HepG2 (cell line): ENCODE data around the gene EVA1A. TPM values are rescaled to one million over a fixed set of nuclear protein-coding genes. Genes with fewer than 3 reads are reported as not detected.

ENCODE experiments used
- ATM ChIP-seq: fragments of 450-650 bp; IDR thresholded peaks from 2 replicates; pipeline ENCODE4 v1.7.1; 2017; ENCODE audit warnings: mild to moderate bottlenecking, borderline replicate concordance
- CBX1 ChIP-seq: IDR thresholded peaks from one replicate; pipeline ENCODE4 v1.6.1; 2016; ENCODE audit warnings: antibody characterized with exemption, low read depth
- EEA1 ChIP-seq: sonication (generic); formaldehyde crosslinking; IDR thresholded peaks from 2 replicates; pipeline ENCODE4 v1.5.1; 2020; ENCODE audit warnings: mild to moderate bottlenecking, missing genetic modification reagents, borderline replicate concordance
- GABPB1 ChIP-seq: IDR thresholded peaks from 2 replicates; pipeline ENCODE4 v1.6.1; 2016; ENCODE audit warnings: mild to moderate bottlenecking, missing genetic modification reagents, moderate library complexity, missing compliant biosample characterization
- HES4 ChIP-seq: sonication (generic); formaldehyde crosslinking; IDR thresholded peaks from 2 replicates; pipeline ENCODE4 v1.9.0; 2021; ENCODE audit warnings: mild to moderate bottlenecking, missing genetic modification reagents, borderline replicate concordance
- KDM5A ChIP-seq: fragments of 200-600 bp; sonication (generic); IDR thresholded peaks from 2 replicates; pipeline ENCODE4 v1.7.0; 2018; ENCODE audit warnings: antibody characterized with exemption, mild to moderate bottlenecking, low read length, borderline replicate concordance
- NCOA1 ChIP-seq: sonication (generic); formaldehyde crosslinking; IDR thresholded peaks from 2 replicates; pipeline ENCODE4 v1.9.0; 2021; ENCODE audit warnings: missing genetic modification reagents
- ZNF558 ChIP-seq: sonication (generic); formaldehyde crosslinking; IDR thresholded peaks from 2 replicates; pipeline ENCODE4 v1.9.0; 2022; ENCODE audit warnings: mild to moderate bottlenecking, missing genetic modification reagents, borderline replicate concordance
- ZNF709 ChIP-seq: sonication (generic); formaldehyde crosslinking; IDR thresholded peaks from 2 replicates; pipeline ENCODE4 v1.5.0; 2020; ENCODE audit warnings: mild to moderate bottlenecking, missing genetic modification reagents
- ZNF781 ChIP-seq: sonication (generic); formaldehyde crosslinking; IDR thresholded peaks from 2 replicates; pipeline ENCODE4 v1.5.1; 2020; ENCODE audit warnings: borderline replicate concordance, mild to moderate bottlenecking, missing genetic modification reagents; ENCODE audit errors: not compliant biosample characterization
- polyA plus RNA-seq, 8 experiments: library from polyadenylated mRNA; depleted of rRNA in 3 of 8; stranded (reverse) in 7 of 8; unstranded in 1 of 8; fragments of >200 nt; fragmentation: Illumina TruSeq in 4 of 8; extraction: Trizol in 4 of 8; gene quantifications; 2 replicates each; pipeline versions ENCODE4 v1.2.1 to v1.2.3, GENCODE V29; 2011 to 2016; ENCODE audit warnings: low read depth in 4 of 8, missing spikeins in 1 of 8, mixed read lengths in 1 of 8; ENCODE audit not compliant: insufficient read depth in 1 of 8
- total RNA-seq, 5 experiments: library from RNA; depleted of rRNA; stranded (reverse); fragments of >200 nt; fragmentation: Illumina TruSeq; extraction: Trizol; gene quantifications; 2 replicates each; pipeline ENCODE4 v1.2.3, GENCODE V29; 2016; ENCODE audit warnings: low read depth in 1 of 5
- TF ChIP-seq, protein P1 (sequence below): sonication (generic); formaldehyde crosslinking; IDR thresholded peaks from 2 replicates; pipeline ENCODE4 v1.5.1; 2020; ENCODE audit warnings: missing genetic modification reagents, mild to moderate bottlenecking, borderline replicate concordance
- TF ChIP-seq, protein P2 (sequence below): sonication (generic); formaldehyde crosslinking; IDR thresholded peaks from 2 replicates; pipeline ENCODE4 v1.5.0; 2020; ENCODE audit warnings: missing genetic modification reagents
- TF ChIP-seq, protein P3 (sequence below): sonication (generic); formaldehyde crosslinking; IDR thresholded peaks from 2 replicates; pipeline ENCODE4 v1.4.0; 2020; ENCODE audit warnings: mild to moderate bottlenecking, missing genetic modification reagents
- TF ChIP-seq, protein P4 (sequence below): sonication (generic); formaldehyde crosslinking; IDR thresholded peaks from 2 replicates; pipeline ENCODE4 v1.4.0; 2020; ENCODE audit warnings: missing genetic modification reagents
- TF ChIP-seq, protein P5 (sequence below): sonication (generic); formaldehyde crosslinking; IDR thresholded peaks from 2 replicates; pipeline ENCODE4 v1.5.0; 2020; ENCODE audit warnings: missing genetic modification reagents, mild to moderate bottlenecking, borderline replicate concordance
- TF ChIP-seq, protein P6 (sequence below): sonication (generic); formaldehyde crosslinking; IDR thresholded peaks from 2 replicates; pipeline ENCODE4 v1.5.0; 2020; ENCODE audit warnings: mild to moderate bottlenecking, missing genetic modification reagents
- TF ChIP-seq, protein P7 (sequence below): sonication (generic); formaldehyde crosslinking; IDR thresholded peaks from 2 replicates; pipeline ENCODE4 v1.5.0; 2020; ENCODE audit warnings: missing genetic modification reagents, mild to moderate bottlenecking, borderline replicate concordance

The EVA1A gene
- total and polyA plus RNA-seq, 2 of the 13 experiments (the other 11 are each of a cell fraction or from before 2014, with no cell fraction given): 57.5 to 57.8 TPM

DNA sequence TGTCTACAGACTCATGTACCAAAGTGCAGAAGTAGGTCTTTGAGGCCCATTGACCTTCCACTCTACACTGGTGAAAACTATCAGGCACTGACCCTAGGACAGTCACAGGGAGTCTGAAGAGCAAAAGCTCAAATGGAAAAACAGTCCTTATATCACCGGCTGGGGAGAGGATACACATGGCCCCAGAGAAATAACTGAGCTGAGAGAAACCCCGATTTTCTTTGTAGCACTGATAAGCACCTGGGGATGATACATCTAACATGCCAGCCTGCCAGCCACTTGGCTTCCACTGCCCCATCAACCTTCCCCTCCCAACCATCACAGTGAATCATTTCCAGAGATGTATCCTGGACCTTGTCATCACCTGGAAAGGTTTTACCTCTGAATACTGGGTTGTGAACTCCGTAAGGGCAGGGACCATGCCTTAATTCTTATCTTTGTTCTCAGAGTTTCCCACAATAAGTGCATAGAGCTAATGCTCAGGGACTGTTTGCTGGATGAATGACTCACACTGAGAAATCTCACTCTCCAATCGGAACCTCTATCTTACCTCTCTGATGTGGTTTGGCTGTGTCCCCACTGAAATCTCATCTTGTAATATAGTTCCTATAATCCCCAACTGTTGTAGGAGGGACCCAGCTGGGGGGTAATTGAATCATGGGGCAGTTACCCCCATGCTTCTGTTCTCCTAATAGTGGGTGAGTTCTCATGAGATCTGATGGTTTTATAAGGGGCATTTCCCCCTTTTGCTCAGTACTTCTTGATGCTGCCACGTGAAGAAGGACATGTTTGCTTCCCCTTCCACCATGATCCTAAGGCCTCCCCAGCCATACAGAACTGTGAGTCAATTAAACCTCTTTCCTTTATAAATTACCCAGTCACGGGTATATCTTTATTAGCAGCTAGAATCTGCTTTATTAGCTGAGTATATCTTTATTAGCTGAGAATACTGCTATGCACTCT lies 37.1 kb downstream of the EVA1A start (continued):
- TF ChIP-seq, protein P1, sequence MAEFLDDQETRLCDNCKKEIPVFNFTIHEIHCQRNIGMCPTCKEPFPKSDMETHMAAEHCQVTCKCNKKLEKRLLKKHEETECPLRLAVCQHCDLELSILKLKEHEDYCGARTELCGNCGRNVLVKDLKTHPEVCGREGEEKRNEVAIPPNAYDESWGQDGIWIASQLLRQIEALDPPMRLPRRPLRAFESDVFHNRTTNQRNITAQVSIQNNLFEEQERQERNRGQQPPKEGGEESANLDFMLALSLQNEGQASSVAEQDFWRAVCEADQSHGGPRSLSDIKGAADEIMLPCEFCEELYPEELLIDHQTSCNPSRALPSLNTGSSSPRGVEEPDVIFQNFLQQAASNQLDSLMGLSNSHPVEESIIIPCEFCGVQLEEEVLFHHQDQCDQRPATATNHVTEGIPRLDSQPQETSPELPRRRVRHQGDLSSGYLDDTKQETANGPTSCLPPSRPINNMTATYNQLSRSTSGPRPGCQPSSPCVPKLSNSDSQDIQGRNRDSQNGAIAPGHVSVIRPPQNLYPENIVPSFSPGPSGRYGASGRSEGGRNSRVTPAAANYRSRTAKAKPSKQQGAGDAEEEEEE (CRISPR knock-in tag): no peak
- TF ChIP-seq, protein P2, sequence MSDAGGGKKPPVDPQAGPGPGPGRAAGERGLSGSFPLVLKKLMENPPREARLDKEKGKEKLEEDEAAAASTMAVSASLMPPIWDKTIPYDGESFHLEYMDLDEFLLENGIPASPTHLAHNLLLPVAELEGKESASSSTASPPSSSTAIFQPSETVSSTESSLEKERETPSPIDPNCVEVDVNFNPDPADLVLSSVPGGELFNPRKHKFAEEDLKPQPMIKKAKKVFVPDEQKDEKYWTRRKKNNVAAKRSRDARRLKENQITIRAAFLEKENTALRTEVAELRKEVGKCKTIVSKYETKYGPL (CRISPR knock-in tag): no peak
- no peak for TF ChIP-seq CBX1
- TF ChIP-seq, protein P3, sequence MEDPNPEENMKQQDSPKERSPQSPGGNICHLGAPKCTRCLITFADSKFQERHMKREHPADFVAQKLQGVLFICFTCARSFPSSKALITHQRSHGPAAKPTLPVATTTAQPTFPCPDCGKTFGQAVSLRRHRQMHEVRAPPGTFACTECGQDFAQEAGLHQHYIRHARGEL (CRISPR knock-in tag): no peak
- TF ChIP-seq ZNF709 (CRISPR knock-in tag): 0 out of 2 replicates have a peak, but pooled peaks have one; percentile 65
- no peak for TF ChIP-seq HES4 (CRISPR knock-in tag)
- TF ChIP-seq, protein P4, sequence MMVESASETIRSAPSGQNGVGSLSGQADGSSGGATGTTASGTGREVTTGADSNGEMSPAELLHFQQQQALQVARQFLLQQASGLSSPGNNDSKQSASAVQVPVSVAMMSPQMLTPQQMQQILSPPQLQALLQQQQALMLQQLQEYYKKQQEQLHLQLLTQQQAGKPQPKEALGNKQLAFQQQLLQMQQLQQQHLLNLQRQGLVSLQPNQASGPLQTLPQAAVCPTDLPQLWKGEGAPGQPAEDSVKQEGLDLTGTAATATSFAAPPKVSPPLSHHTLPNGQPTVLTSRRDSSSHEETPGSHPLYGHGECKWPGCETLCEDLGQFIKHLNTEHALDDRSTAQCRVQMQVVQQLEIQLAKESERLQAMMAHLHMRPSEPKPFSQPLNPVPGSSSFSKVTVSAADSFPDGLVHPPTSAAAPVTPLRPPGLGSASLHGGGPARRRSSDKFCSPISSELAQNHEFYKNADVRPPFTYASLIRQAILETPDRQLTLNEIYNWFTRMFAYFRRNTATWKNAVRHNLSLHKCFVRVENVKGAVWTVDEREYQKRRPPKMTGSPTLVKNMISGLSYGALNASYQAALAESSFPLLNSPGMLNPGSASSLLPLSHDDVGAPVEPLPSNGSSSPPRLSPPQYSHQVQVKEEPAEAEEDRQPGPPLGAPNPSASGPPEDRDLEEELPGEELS: peak; percentile 84
- TF ChIP-seq, protein P5, sequence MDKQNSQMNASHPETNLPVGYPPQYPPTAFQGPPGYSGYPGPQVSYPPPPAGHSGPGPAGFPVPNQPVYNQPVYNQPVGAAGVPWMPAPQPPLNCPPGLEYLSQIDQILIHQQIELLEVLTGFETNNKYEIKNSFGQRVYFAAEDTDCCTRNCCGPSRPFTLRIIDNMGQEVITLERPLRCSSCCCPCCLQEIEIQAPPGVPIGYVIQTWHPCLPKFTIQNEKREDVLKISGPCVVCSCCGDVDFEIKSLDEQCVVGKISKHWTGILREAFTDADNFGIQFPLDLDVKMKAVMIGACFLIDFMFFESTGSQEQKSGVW (CRISPR knock-in tag): no peak
- no peak for TF ChIP-seq KDM5A
- TF ChIP-seq NCOA1 (CRISPR knock-in tag): peak; percentile 30; the same call in 1 of the 2 replicates
- TF ChIP-seq, protein P6, sequence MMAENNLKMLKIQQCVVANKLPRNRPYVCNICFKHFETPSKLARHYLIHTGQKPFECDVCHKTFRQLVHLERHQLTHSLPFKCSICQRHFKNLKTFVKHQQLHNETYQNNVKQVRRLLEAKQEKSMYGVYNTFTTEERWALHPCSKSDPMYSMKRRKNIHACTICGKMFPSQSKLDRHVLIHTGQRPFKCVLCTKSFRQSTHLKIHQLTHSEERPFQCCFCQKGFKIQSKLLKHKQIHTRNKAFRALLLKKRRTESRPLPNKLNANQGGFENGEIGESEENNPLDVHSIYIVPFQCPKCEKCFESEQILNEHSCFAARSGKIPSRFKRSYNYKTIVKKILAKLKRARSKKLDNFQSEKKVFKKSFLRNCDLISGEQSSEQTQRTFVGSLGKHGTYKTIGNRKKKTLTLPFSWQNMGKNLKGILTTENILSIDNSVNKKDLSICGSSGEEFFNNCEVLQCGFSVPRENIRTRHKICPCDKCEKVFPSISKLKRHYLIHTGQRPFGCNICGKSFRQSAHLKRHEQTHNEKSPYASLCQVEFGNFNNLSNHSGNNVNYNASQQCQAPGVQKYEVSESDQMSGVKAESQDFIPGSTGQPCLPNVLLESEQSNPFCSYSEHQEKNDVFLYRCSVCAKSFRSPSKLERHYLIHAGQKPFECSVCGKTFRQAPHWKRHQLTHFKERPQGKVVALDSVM (CRISPR knock-in tag): 0 out of 2 replicates have a peak, but pooled peaks have one; percentile 19
- no peak; the same call in 1 of the 2 replicates for TF ChIP-seq ZNF558 (CRISPR knock-in tag)
- TF ChIP-seq, protein P7, sequence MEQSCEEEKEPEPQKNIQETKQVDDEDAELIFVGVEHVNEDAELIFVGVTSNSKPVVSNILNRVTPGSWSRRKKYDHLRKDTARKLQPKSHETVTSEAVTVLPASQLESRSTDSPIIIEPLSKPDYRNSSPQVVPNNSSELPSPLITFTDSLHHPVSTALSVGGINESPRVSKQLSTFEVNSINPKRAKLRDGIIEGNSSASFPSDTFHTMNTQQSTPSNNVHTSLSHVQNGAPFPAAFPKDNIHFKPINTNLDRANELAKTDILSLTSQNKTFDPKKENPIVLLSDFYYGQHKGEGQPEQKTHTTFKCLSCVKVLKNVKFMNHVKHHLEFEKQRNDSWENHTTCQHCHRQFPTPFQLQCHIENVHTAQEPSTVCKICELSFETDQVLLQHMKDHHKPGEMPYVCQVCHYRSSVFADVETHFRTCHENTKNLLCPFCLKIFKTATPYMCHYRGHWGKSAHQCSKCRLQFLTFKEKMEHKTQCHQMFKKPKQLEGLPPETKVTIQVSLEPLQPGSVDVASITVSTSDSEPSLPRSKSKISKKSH (CRISPR knock-in tag): no peak
- TF ChIP-seq ATM: no peak
- no peak for TF ChIP-seq ZNF781 (CRISPR knock-in tag)
- TF ChIP-seq GABPB1 (CRISPR knock-in tag): no peak; the same call in 1 of the 2 replicates
- no peak for TF ChIP-seq EEA1 (CRISPR knock-in tag)
